Mesendoderm (in vitro differentiated cells): ENCODE measurements around the gene EMSY.

Source experiments
- DNase-seq: peaks from one replicate; pipeline ENCODE4 v3.0.0; 2013
- H2AK5ac ChIP-seq: 2 replicates; pipeline ENCODE4 v1.6.1; 2013; ENCODE audit warnings: low read length, inconsistent platforms
- H2BK120ac ChIP-seq: 2 replicates; pipeline ENCODE4 v1.6.1; 2013; ENCODE audit warnings: low read depth, mild to moderate bottlenecking, low read length, moderate library complexity, mixed read lengths
- H2BK15ac ChIP-seq: replicated peaks from 2 replicates; pipeline ENCODE4 v1.6.1; 2013; ENCODE audit warnings: low read depth, mild to moderate bottlenecking, moderate library complexity
- H2BK5ac ChIP-seq: 2 replicates; pipeline ENCODE4 v1.6.1; 2013; ENCODE audit warnings: low read length, inconsistent platforms
- H3K18ac ChIP-seq: 2 replicates; pipeline ENCODE4 v1.6.1; 2013; ENCODE audit warnings: mild to moderate bottlenecking, low read length, mixed read lengths
- H3K23ac ChIP-seq: one replicate; pipeline ENCODE4 v1.6.1; 2013; ENCODE audit warnings: low read length
- H3K27ac ChIP-seq: 2 replicates; pipeline ENCODE4 v1.5.1; 2013; ENCODE audit warnings: low read depth, mild to moderate bottlenecking, inconsistent platforms, low read length, moderate library complexity
- H3K27me3 ChIP-seq: 2 replicates; pipeline ENCODE4 v1.6.1; 2013; ENCODE audit warnings: low read length, control low read depth, mild to moderate bottlenecking, inconsistent platforms; ENCODE audit not compliant: insufficient read depth, poor library complexity
- H3K36me3 ChIP-seq: 2 replicates; pipeline ENCODE4 v1.6.1; 2013; ENCODE audit warnings: low read length, inconsistent platforms; ENCODE audit not compliant: control insufficient read depth, insufficient read depth
- H3K4ac ChIP-seq: one replicate; pipeline ENCODE4 v1.6.1; 2013; ENCODE audit warnings: low read depth, mild to moderate bottlenecking, low read length, moderate library complexity
- H3K4me1 ChIP-seq: 2 replicates; pipeline ENCODE4 v1.6.1; 2013; ENCODE audit warnings: low read depth, low read length, inconsistent platforms; ENCODE audit not compliant: control insufficient read depth
- H3K4me2 ChIP-seq: 2 replicates; pipeline ENCODE4 v1.6.1; 2013; ENCODE audit warnings: low read length
- H3K4me3 ChIP-seq: 2 replicates; pipeline ENCODE4 v1.5.1; 2013; ENCODE audit warnings: mild to moderate bottlenecking, low read length
- H3K56ac ChIP-seq: one replicate; pipeline ENCODE4 v1.6.1; 2013; ENCODE audit warnings: low read length
- H3K79me1 ChIP-seq: 2 replicates; pipeline ENCODE4 v1.6.1; 2013; ENCODE audit warnings: low read length, inconsistent platforms
- H3K79me2 ChIP-seq: 2 replicates; pipeline ENCODE4 v1.6.1; 2013; ENCODE audit warnings: mild to moderate bottlenecking, low read length; ENCODE audit not compliant: control insufficient read depth, insufficient read depth
- H3K9ac ChIP-seq: 2 replicates; pipeline ENCODE4 v1.6.1; 2013; ENCODE audit warnings: low read length, inconsistent platforms
- H4K5ac ChIP-seq: one replicate; pipeline ENCODE4 v1.6.1; 2013; ENCODE audit warnings: low read length
- H4K8ac ChIP-seq: one replicate; pipeline ENCODE4 v1.6.1; 2013; ENCODE audit warnings: low read depth, mild to moderate bottlenecking, control low read depth, low read length, moderate library complexity
- WGBS: extraction: QIAGEN DNeasy Blood & Tissue Kit; methylation state at CpG from one replicate; pipeline ENCODE4 v1.1.7; 2013; ENCODE audit warnings: low lambda C conversion rate, missing lambda C conversion rate; ENCODE audit not compliant: insufficient coverage; ENCODE audit errors: extremely low coverage; 5-methylcytosine and 5-hydroxymethylcytosine counted together

Gene EMSY

GRCh38 chr11:76577226-76577920 lies 132.6 kb downstream of the EMSY start:
- Histone ChIP-seq H3K23ac (no peak overlapping the region), H3K56ac (no peak overlapping the region), H2BK5ac (no peak overlapping the region), H2AK5ac (no peak overlapping the region), H4K8ac (no peak overlapping the region), H2BK120ac (no peak overlapping the region), H3K4ac (no peak overlapping the region), H3K18ac (no peak overlapping the region), H3K79me1 (no peaks in the 10 kb centered on the region), H3K27ac (no peak overlapping the region), H3K4me2 (no peak overlapping the region), H3K27me3 (no peaks in the 10 kb centered on the region), H3K4me1 (peaks cover 5% of the 10 kb centered on the region), H3K36me3 (no peaks in the 10 kb centered on the region), H2BK15ac (no peak overlapping the region), H3K79me2 (no peaks in the 10 kb centered on the region), H4K5ac (no peak overlapping the region), H3K4me3 (no peak overlapping the region), H3K9ac (no peak overlapping the region)
- WGBS: no CpG with 5 or more reads among the region's 12 CpGs
- DNase-seq: peak; percentile 80

- no peak overlapping the region for H2BK5ac ChIP-seq
- H3K9ac ChIP-seq: no peak overlapping the region
- no peak overlapping the region for H2BK15ac ChIP-seq
- no peaks in the 10 kb centered on the region for H3K79me2 ChIP-seq
- H3K27me3 ChIP-seq: no peaks in the 10 kb centered on the region
- WGBS: no CpG with 5 or more reads among the region's 11 CpGs
- H4K5ac ChIP-seq: no peak overlapping the region
- H3K4me3 ChIP-seq: no peak overlapping the region
- peaks cover 5% of the 10 kb centered on the region for H3K4me1 ChIP-seq
- no peak overlapping the region for H3K4ac ChIP-seq
- no peak overlapping the region for H2AK5ac ChIP-seq
- DNase-seq: no peak
- H3K27ac ChIP-seq: peak overlapping the region; percentile 40
- H3K4me2 ChIP-seq: no peak overlapping the region
- H3K23ac ChIP-seq: no peak overlapping the region
- H3K36me3 ChIP-seq: no peaks in the 10 kb centered on the region
- H3K79me1 ChIP-seq: no peaks in the 10 kb centered on the region
- H3K56ac ChIP-seq: peak overlapping the region; percentile 42
- no peak overlapping the region for H3K18ac ChIP-seq
- no peak overlapping the region for H4K8ac ChIP-seq
- no peak overlapping the region for H2BK120ac ChIP-seq
Observed at GRCh38 chr11:76577921-76578653, 133.3 kb downstream of the EMSY start.

- H2BK120ac ChIP-seq: peak overlapping the region; percentile 4
- H3K27me3 ChIP-seq: no peaks in the 10 kb centered on the region
- H3K79me2 ChIP-seq: no peaks in the 10 kb centered on the region
- no peak overlapping the region for H2BK15ac ChIP-seq
- DNase-seq: peak; percentile 79
- H3K56ac ChIP-seq: peak overlapping the region; percentile 67
- no peak overlapping the region for H3K9ac ChIP-seq
- H4K8ac ChIP-seq: no peak overlapping the region
- H3K4ac ChIP-seq: no peak overlapping the region
- H3K18ac ChIP-seq: no peak overlapping the region
- no CpG with 5 or more reads among the region's 11 CpGs for WGBS
- H3K4me3 ChIP-seq: no peak overlapping the region
- no peak overlapping the region for H3K4me2 ChIP-seq
- H3K27ac ChIP-seq: peak overlapping the region; percentile 40
- peaks cover 5% of the 10 kb centered on the region for H3K4me1 ChIP-seq
- H3K23ac ChIP-seq: no peak overlapping the region
- no peaks in the 10 kb centered on the region for H3K36me3 ChIP-seq
- H2BK5ac ChIP-seq: no peak overlapping the region
- H3K79me1 ChIP-seq: no peaks in the 10 kb centered on the region
- H2AK5ac ChIP-seq: no peak overlapping the region
- no peak overlapping the region for H4K5ac ChIP-seq
Observed at GRCh38 chr11:76578654-76579055, 133.8 kb downstream of the EMSY start.

GRCh38 chr11:76579056-76579751 lies 134.4 kb downstream of the EMSY start:
- H3K4me3 ChIP-seq: no peak overlapping the region
- no peak overlapping the region for H3K23ac ChIP-seq
- H3K9ac ChIP-seq: no peak overlapping the region
- no peaks in the 10 kb centered on the region for H3K27me3 ChIP-seq
- no peaks in the 10 kb centered on the region for H3K79me2 ChIP-seq
- WGBS: no CpG with 5 or more reads among the region's 18 CpGs
- H2BK5ac ChIP-seq: no peak overlapping the region
- no peak overlapping the region for H2BK15ac ChIP-seq
- H2AK5ac ChIP-seq: no peak overlapping the region
- peak; percentile 61 for DNase-seq
- H3K36me3 ChIP-seq: no peaks in the 10 kb centered on the region
- peak overlapping the region; percentile 67 for H3K56ac ChIP-seq
- H4K8ac ChIP-seq: no peak overlapping the region
- no peak overlapping the region for H4K5ac ChIP-seq
- no peak overlapping the region for H3K18ac ChIP-seq
- no peak overlapping the region for H3K27ac ChIP-seq
- H3K4ac ChIP-seq: no peak overlapping the region
- peaks cover 5% of the 10 kb centered on the region for H3K4me1 ChIP-seq
- H2BK120ac ChIP-seq: peak overlapping the region; percentile 4
- H3K4me2 ChIP-seq: no peak overlapping the region
- H3K79me1 ChIP-seq: no peaks in the 10 kb centered on the region

- no peak overlapping the region for H2BK15ac ChIP-seq
- no peaks in the 10 kb centered on the region for H3K36me3 ChIP-seq
- no peak overlapping the region for H3K23ac ChIP-seq
- no peak for DNase-seq
- H3K4me2 ChIP-seq: no peak overlapping the region
- no peak overlapping the region for H3K18ac ChIP-seq
- no CpG with 5 or more reads among the region's 5 CpGs for WGBS
- no peak overlapping the region for H2BK5ac ChIP-seq
- H3K27me3 ChIP-seq: no peaks in the 10 kb centered on the region
- H3K27ac ChIP-seq: no peak overlapping the region
- H3K79me1 ChIP-seq: no peaks in the 10 kb centered on the region
- no peak overlapping the region for H2BK120ac ChIP-seq
- no peak overlapping the region for H3K56ac ChIP-seq
- no peaks in the 10 kb centered on the region for H3K79me2 ChIP-seq
- no peak overlapping the region for H2AK5ac ChIP-seq
- no peak overlapping the region for H4K5ac ChIP-seq
- no peak overlapping the region for H3K9ac ChIP-seq
- H3K4me1 ChIP-seq: peaks cover 5% of the 10 kb centered on the region
- H3K4me3 ChIP-seq: no peak overlapping the region
- no peak overlapping the region for H4K8ac ChIP-seq
- no peak overlapping the region for H3K4ac ChIP-seq
Observed at GRCh38 chr11:76579752-76580151, 134.9 kb downstream of the EMSY start.
